ENCODE results near the gene VTA1. TPM values are rescaled to one million over a fixed set of nuclear protein-coding genes. Genes with fewer than 3 reads are reported as not detected.

VTA1 gene
- total and polyA plus RNA-seq, 4 donors: 17.3 to 33.2 (median 28.3) TPM

DNA sequence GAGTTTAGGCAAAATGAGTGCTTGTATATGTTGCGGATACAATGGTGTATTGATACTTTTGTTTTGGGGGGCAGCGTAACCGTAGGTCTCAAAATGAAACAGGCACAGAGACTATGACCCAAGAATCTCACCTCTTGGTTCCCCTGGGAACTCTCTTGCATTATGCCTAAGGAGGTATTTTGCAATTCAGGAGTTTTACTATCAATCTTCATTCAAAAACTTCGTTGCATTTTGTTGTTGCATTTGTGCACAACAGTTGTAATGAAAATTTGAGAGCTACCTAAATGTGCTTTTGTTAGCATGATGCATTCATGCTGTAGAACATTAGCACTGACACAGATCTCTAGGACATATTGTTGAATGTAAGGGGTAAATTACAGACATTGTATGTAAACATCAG is 18.2 kb downstream of the VTA1 start:
- no peak for TF ChIP-seq JUND (IDR thresholded peaks at IDR 0.05)
- no peak for TF ChIP-seq REST (IDR thresholded peaks at IDR 0.05)
- TF ChIP-seq SP1 (IDR thresholded peaks at IDR 0.05): no peak
- Histone ChIP-seq H3K4me1 (ENCODE audit: control insufficient read depth in 4 of 4, insufficient read depth in 4 of 4, low read length in 3 of 4) (peaks cover 0 to 17% (median 5%) of the 10 kb centered on the region in 4 donors), H3K9ac (ENCODE audit: low read depth in 1 of 2, low read length in 2 of 2) (no peak overlapping the region), H3K36me3 (ENCODE audit: control insufficient read depth in 4 of 4, insufficient read depth in 3 of 4, low read depth in 1 of 4, low read length in 3 of 4) (peaks cover 1 to 14% (median 3%) of the 10 kb centered on the region in 4 donors), H3K27ac (ENCODE audit: low read depth in 1 of 2, low read length in 2 of 2) (no peak overlapping the region), H3K9me3 (ENCODE audit: control insufficient read depth in 4 of 4, low read length in 3 of 4) (no peaks in the 10 kb centered on the region), H3K27me3 (ENCODE audit: control insufficient read depth in 4 of 4, insufficient read depth in 4 of 4, low read length in 3 of 4) (no peaks in the 10 kb centered on the region), H3K4me3 (ENCODE audit: low read depth in 1 of 3, low read length in 3 of 3) (no peak overlapping the region)
- WGBS: 95% methylated on average over 4 of the region's 4 CpGs
- DNase-seq (ENCODE audit: low spot score): no peak

DNA sequence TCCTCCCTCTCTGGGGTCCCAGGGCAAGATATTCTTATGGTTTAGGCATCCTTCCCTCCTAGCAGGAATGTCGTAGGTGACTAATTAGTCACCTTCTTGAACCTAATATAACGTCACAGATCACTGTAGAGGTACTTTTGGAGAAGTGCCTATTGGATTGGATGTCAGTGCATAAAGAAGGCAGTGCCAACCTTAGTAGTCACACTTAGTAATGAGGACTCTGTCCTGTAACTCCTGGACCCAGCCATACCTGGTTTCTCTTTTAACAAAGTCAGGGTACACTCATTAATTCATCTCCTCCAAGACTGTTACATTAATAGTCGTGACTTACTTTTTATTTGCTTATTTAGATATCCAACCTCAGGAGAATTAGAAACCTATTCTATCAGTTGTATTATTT is 20.0 kb downstream of the VTA1 start:
- Histone ChIP-seq H3K27me3 (ENCODE audit: control insufficient read depth in 4 of 4, insufficient read depth in 4 of 4, low read length in 3 of 4) (no peaks in the 10 kb centered on the region), H3K36me3 (ENCODE audit: control insufficient read depth in 4 of 4, insufficient read depth in 3 of 4, low read depth in 1 of 4, low read length in 3 of 4) (peaks cover 1 to 14% (median 7%) of the 10 kb centered on the region in 4 donors), H3K27ac (ENCODE audit: low read depth in 1 of 2, low read length in 2 of 2) (no peak overlapping the region), H3K9me3 (ENCODE audit: control insufficient read depth in 4 of 4, low read length in 3 of 4) (no peaks in the 10 kb centered on the region), H3K4me3 (ENCODE audit: low read depth in 1 of 3, low read length in 3 of 3) (no peak overlapping the region), H3K9ac (ENCODE audit: low read depth in 1 of 2, low read length in 2 of 2) (no peak overlapping the region), H3K4me1 (ENCODE audit: control insufficient read depth in 4 of 4, insufficient read depth in 4 of 4, low read length in 3 of 4) (peaks cover 0 to 23% (median 7%) of the 10 kb centered on the region in 4 donors)
- TF ChIP-seq GABPA (IDR thresholded peaks at IDR 0.05 in 1 of 2, conservative IDR thresholded peaks at IDR 0.05 in 1 of 2) (no peak), HNF4A (conservative IDR thresholded peaks at IDR 0.05) (peak; percentile 34 to 41)
- 57% methylated on average over 3 of the region's 3 CpGs for WGBS
- no peak for DNase-seq (ENCODE audit: low spot score)

DNA sequence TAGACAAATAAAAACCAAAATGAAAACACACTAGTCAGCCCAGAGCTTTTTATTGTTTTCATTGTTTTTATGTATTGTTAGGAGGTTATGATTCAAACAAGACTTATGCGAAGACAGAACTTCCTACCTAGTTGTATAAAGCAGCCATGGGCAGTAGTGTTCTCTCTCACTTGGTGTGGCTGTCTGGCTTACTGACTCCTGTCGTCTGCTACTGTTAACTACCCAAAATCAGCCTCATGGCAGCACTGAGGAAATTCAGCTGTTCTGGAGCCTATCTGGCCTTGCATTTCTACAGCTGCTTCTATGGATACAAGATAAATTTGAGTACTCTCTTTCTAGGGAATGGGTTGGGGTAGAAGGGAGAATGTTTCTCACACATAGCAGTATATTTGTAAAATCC is 20.4 kb downstream of the VTA1 start:
- 89% methylated on average over 2 of the region's 2 CpGs for WGBS
- TF ChIP-seq YY1 (IDR thresholded peaks at IDR 0.05): no peak
- no peak for TF ChIP-seq TAF1 (conservative IDR thresholded peaks at IDR 0.05)
- no peak for TF ChIP-seq FOXA2 (IDR thresholded peaks at IDR 0.05)
- TF ChIP-seq SP1 (IDR thresholded peaks at IDR 0.05): no peak
- Histone ChIP-seq H3K27ac (ENCODE audit: low read depth in 1 of 2, low read length in 2 of 2) (no peak overlapping the region), H3K9me3 (ENCODE audit: control insufficient read depth in 4 of 4, low read length in 3 of 4) (no peaks in the 10 kb centered on the region), H3K27me3 (ENCODE audit: control insufficient read depth in 4 of 4, insufficient read depth in 4 of 4, low read length in 3 of 4) (no peaks in the 10 kb centered on the region), H3K4me1 (ENCODE audit: control insufficient read depth in 4 of 4, insufficient read depth in 4 of 4, low read length in 3 of 4) (peaks cover 0 to 21% (median 7%) of the 10 kb centered on the region in 4 donors), H3K9ac (ENCODE audit: low read depth in 1 of 2, low read length in 2 of 2) (no peak overlapping the region), H3K36me3 (ENCODE audit: control insufficient read depth in 4 of 4, insufficient read depth in 3 of 4, low read depth in 1 of 4, low read length in 3 of 4) (peaks cover 1 to 14% (median 8%) of the 10 kb centered on the region in 4 donors), H3K4me3 (ENCODE audit: low read depth in 1 of 3, low read length in 3 of 3) (no peak overlapping the region)
- DNase-seq (ENCODE audit: low spot score): no peak

GRCh38 chr6:142171351-142171750 is 24.3 kb downstream of the VTA1 start:
- Histone ChIP-seq H3K4me1 (ENCODE audit: control insufficient read depth in 4 of 4, insufficient read depth in 4 of 4, low read length in 3 of 4) (peaks cover 0 to 10% (median 5%) of the 10 kb centered on the region in 4 donors), H3K36me3 (ENCODE audit: control insufficient read depth in 4 of 4, insufficient read depth in 3 of 4, low read depth in 1 of 4, low read length in 3 of 4) (peaks cover 1 to 34% (median 16%) of the 10 kb centered on the region in 4 donors), H3K27ac (ENCODE audit: low read depth in 1 of 2, low read length in 2 of 2) (no peak overlapping the region), H3K9me3 (ENCODE audit: control insufficient read depth in 4 of 4, low read length in 3 of 4) (no peaks in the 10 kb centered on the region), H3K27me3 (ENCODE audit: control insufficient read depth in 4 of 4, insufficient read depth in 4 of 4, low read length in 3 of 4) (no peaks in the 10 kb centered on the region), H3K9ac (ENCODE audit: low read depth in 1 of 2, low read length in 2 of 2) (no peak overlapping the region), H3K4me3 (ENCODE audit: low read depth in 1 of 3, low read length in 3 of 3) (no peak overlapping the region)
- TF ChIP-seq FOXA2 (IDR thresholded peaks at IDR 0.05) (peak; percentile 26), HNF4A (conservative IDR thresholded peaks at IDR 0.05) (peak in 1 of 2 donors; percentile 13)
- TF ChIP-seq, protein P1, sequence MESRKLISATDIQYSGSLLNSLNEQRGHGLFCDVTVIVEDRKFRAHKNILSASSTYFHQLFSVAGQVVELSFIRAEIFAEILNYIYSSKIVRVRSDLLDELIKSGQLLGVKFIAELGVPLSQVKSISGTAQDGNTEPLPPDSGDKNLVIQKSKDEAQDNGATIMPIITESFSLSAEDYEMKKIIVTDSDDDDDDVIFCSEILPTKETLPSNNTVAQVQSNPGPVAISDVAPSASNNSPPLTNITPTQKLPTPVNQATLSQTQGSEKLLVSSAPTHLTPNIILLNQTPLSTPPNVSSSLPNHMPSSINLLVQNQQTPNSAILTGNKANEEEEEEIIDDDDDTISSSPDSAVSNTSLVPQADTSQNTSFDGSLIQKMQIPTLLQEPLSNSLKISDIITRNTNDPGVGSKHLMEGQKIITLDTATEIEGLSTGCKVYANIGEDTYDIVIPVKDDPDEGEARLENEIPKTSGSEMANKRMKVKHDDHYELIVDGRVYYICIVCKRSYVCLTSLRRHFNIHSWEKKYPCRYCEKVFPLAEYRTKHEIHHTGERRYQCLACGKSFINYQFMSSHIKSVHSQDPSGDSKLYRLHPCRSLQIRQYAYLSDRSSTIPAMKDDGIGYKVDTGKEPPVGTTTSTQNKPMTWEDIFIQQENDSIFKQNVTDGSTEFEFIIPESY (IDR thresholded peaks at IDR 0.05): no peak
- no peak for DNase-seq (ENCODE audit: low spot score)
